NCI-H345 (cell line): Measurements from ENCODE around the gene FOXP1.

ENCODE experiments used
- DNase-seq: peaks from one replicate; lab custom pipeline; 2025; lab: John Stamatoyannopoulos, UW

The FOXP1 gene

GRCh38 chr3:71054312-71054711 lies 529.2 kb downstream of the FOXP1 start:
- DNase-seq: no peak

- DNase-seq: no peak
Measured at GRCh38 chr3:71053495-71053894, 530.0 kb downstream of the FOXP1 start.

GRCh38 chr3:71052716-71053115 lies 530.8 kb downstream of the FOXP1 start:
- DNase-seq: no peak

GRCh38 chr3:71051893-71052687 lies 531.4 kb downstream of the FOXP1 start:
- DNase-seq: no peak

GRCh38 chr3:71051259-71051595 lies 532.3 kb downstream of the FOXP1 start:
- no peak for DNase-seq

- DNase-seq: no peak
Measured at GRCh38 chr3:71050538-71051258, 532.8 kb downstream of the FOXP1 start.

- DNase-seq: no peak
Measured at GRCh38 chr3:71050166-71050537, 533.4 kb downstream of the FOXP1 start.

- peak; percentile 21 for DNase-seq
Measured at GRCh38 chr3:71048948-71049347, 534.6 kb downstream of the FOXP1 start.

- DNase-seq: no peak
Measured at GRCh38 chr3:71047616-71048531, 535.7 kb downstream of the FOXP1 start.

GRCh38 chr3:71046791-71047190 lies 536.7 kb downstream of the FOXP1 start:
- no peak for DNase-seq

GRCh38 chr3:71045917-71046282 lies 537.6 kb downstream of the FOXP1 start:
- DNase-seq: no peak

GRCh38 chr3:71045212-71045916 lies 538.2 kb downstream of the FOXP1 start:
- no peak for DNase-seq

GRCh38 chr3:71042759-71043158 lies 540.8 kb downstream of the FOXP1 start:
- no peak for DNase-seq

GRCh38 chr3:71041371-71041770 lies 542.2 kb downstream of the FOXP1 start:
- no peak for DNase-seq

GRCh38 chr3:71039332-71039731 lies 544.2 kb downstream of the FOXP1 start:
- DNase-seq: no peak

- no peak for DNase-seq
Measured at GRCh38 chr3:71037775-71038174, 545.8 kb downstream of the FOXP1 start.

- DNase-seq: no peak
Measured at GRCh38 chr3:71035886-71036285, 547.6 kb downstream of the FOXP1 start.

- no peak for DNase-seq
Measured at GRCh38 chr3:71035314-71035713, 548.2 kb downstream of the FOXP1 start.

GRCh38 chr3:71033681-71034220 lies 549.8 kb downstream of the FOXP1 start:
- DNase-seq: no peak

- no peak for DNase-seq
Measured at GRCh38 chr3:71031914-71032521, 551.5 kb downstream of the FOXP1 start.

- no peak for DNase-seq
Measured at GRCh38 chr3:71031181-71031580, 552.3 kb downstream of the FOXP1 start.
